ENCODE results near the gene ATP2B2. TPM values are rescaled to one million over a fixed set of nuclear protein-coding genes. Genes with fewer than 3 reads are reported as not detected.

ATP2B2 gene
- total and polyA plus RNA-seq, 10 of the 15 experiments (the other 5 are each of a cell fraction or from before 2014, with no cell fraction given): 0.04 TPM; not detected in 9

GRCh38 chr3:10437272-10437994 is 68.0 kb downstream of the ATP2B2 start (continued):
- TF ChIP-seq IRF3 (IDR thresholded peaks at IDR 0.05): no peak
- TF ChIP-seq JUNB (IDR thresholded peaks at IDR 0.05): peak; percentile 64
- TF ChIP-seq MEF2A (IDR thresholded peaks at IDR 0.05; ENCODE audit: insufficient read depth, low read depth, low read length): 0 out of 2 replicates have a peak, but pooled peaks have one; percentile 44
- TF ChIP-seq CREB1 (IDR thresholded peaks at IDR 0.05; ENCODE audit: low read depth): peak; percentile 49; the same call in 1 of the 2 replicates
- TF ChIP-seq SUPT20H (IDR thresholded peaks at IDR 0.05; ENCODE audit: borderline replicate concordance, control insufficient read depth, low read depth, low read length): no peak
- no peak for TF ChIP-seq E2F8 (IDR thresholded peaks at IDR 0.05; ENCODE audit: low read depth, partially characterized antibody)
- 0 out of 2 replicates have a peak, but pooled peaks have one; percentile 22 for TF ChIP-seq GABPA (IDR thresholded peaks at IDR 0.05; ENCODE audit: low read depth)
- no peak for TF ChIP-seq TAF1 (IDR thresholded peaks at IDR 0.05; ENCODE audit: borderline replicate concordance, low read depth, low read length)
- TF ChIP-seq IKZF2 (IDR thresholded peaks at IDR 0.05): 0 out of 4 replicates have a peak, but pooled peaks of 1 of the 2 experiments have one; percentile 8
- TF ChIP-seq JUND (IDR thresholded peaks at IDR 0.05; ENCODE audit: low read depth, low read length): no peak
- TF ChIP-seq ZBTB4 (CRISPR knock-in tag; IDR thresholded peaks at IDR 0.05): no peak
- TF ChIP-seq NBN (IDR thresholded peaks at IDR 0.05): no peak
- peak; percentile 65 for TF ChIP-seq PKNOX1 (IDR thresholded peaks at IDR 0.05)
- TF ChIP-seq SP1 (IDR thresholded peaks at IDR 0.05; ENCODE audit: low read depth, low read length): no peak
- no peak; the same call in 1 of the 2 replicates for TF ChIP-seq FOXM1 (IDR thresholded peaks at IDR 0.05; ENCODE audit: low read depth, low read length)
- no peak for TF ChIP-seq RBBP5 (conservative IDR thresholded peaks at IDR 0.05)
- TF ChIP-seq ZBTB11 (CRISPR knock-in tag; IDR thresholded peaks at IDR 0.05): no peak
- TF ChIP-seq NR2C1 (IDR thresholded peaks at IDR 0.05): no peak
- peak; percentile 26; the same call in 1 of the 2 replicates for TF ChIP-seq CREM (IDR thresholded peaks at IDR 0.05; ENCODE audit: low read depth)
